Cardiac muscle cell (in vitro differentiated cells and primary cell): ENCODE data around the gene SERP1. TPM values are rescaled to one million over a fixed set of nuclear protein-coding genes. Genes with fewer than 3 reads are reported as not detected.

Experiments used
- DNase-seq, 2 donors: peaks; one replicate each; pipeline versions ENCODE4 v3.0.0 to v3.0.0-alpha.2; 2010 to 2017; ENCODE audit warnings: low read depth in 1 of 2, low spot score in 1 of 2
- H3K27ac ChIP-seq: fragments of 200-600 bp; sonication (generic); 2 replicates; pipeline ENCODE4 v1.5.1; 2016
- H3K27me3 ChIP-seq: fragments of 200-600 bp; sonication (generic); 2 replicates; pipeline ENCODE4 v1.6.0; 2016; ENCODE audit warnings: control low read depth
- H3K36me3 ChIP-seq: fragments of 200-600 bp; sonication (generic); 2 replicates; pipeline ENCODE4 v1.5.1; 2016; ENCODE audit warnings: control low read depth
- H3K4me1 ChIP-seq: fragments of 200-600 bp; sonication (generic); 2 replicates; pipeline ENCODE4 v1.8.1; 2017; ENCODE audit warnings: low read depth, mild to moderate bottlenecking, mixed run types
- H3K4me3 ChIP-seq: fragments of 200-600 bp; sonication (generic); 2 replicates; pipeline ENCODE4 v1.5.1; 2016; ENCODE audit warnings: mild to moderate bottlenecking
- H3K9me3 ChIP-seq: fragments of 200-600 bp; sonication (generic); 2 replicates; pipeline ENCODE4 v1.5.1; 2017; ENCODE audit warnings: low read depth, mild to moderate bottlenecking, control low read depth
- polyA plus RNA-seq: library from polyadenylated mRNA; unstranded; fragments of >200 nt; fragmentation: Nextera tagmentation; extraction: Ambion mirVana; gene quantifications from 2 replicates; pipeline ENCODE4 v1.2.1, GENCODE V29; 2016
- total RNA-seq: library from RNA; depleted of rRNA; stranded (reverse); fragments of >200 nt; gene quantifications from 2 replicates; pipeline ENCODE4 v1.2.3, GENCODE V29; 2016
- TF ChIP-seq, protein P1 (sequence below): IDR thresholded peaks from 2 replicates; pipeline ENCODE4 v1.5.1; 2012; ENCODE audit warnings: low read depth, mild to moderate bottlenecking, low read length

The SERP1 gene
- total and polyA plus RNA-seq, 2 experiments from 2014 or later: 73.4 to 252 TPM

DNA sequence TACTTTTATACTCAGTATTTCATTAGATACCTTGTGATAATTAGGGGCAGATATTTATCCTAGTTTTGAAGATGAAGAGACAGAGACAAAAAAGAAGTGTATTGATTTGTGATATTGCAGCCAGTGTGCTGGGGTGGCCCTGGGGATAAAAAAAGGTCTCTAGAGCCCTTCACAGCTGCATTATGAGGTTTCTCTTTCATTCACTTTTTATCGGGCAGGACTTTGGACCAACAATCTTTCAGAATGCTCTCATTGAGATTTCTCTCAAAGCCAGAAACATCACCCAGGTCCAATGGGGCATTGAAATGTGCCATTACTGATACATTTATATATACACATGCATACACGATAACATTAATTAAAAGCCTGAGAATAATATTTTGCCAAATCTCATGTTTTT, 36.3 kb upstream of the SERP1 start:
- Histone ChIP-seq H3K9me3 (no peaks in the 10 kb centered on the region), H3K36me3 (peaks cover 28% of the 10 kb centered on the region), H3K4me3 (no peak overlapping the region), H3K27me3 (no peaks in the 10 kb centered on the region), H3K4me1 (peaks cover 4% of the 10 kb centered on the region), H3K27ac (no peak overlapping the region)
- DNase-seq: no peak
- TF ChIP-seq, protein P1, sequence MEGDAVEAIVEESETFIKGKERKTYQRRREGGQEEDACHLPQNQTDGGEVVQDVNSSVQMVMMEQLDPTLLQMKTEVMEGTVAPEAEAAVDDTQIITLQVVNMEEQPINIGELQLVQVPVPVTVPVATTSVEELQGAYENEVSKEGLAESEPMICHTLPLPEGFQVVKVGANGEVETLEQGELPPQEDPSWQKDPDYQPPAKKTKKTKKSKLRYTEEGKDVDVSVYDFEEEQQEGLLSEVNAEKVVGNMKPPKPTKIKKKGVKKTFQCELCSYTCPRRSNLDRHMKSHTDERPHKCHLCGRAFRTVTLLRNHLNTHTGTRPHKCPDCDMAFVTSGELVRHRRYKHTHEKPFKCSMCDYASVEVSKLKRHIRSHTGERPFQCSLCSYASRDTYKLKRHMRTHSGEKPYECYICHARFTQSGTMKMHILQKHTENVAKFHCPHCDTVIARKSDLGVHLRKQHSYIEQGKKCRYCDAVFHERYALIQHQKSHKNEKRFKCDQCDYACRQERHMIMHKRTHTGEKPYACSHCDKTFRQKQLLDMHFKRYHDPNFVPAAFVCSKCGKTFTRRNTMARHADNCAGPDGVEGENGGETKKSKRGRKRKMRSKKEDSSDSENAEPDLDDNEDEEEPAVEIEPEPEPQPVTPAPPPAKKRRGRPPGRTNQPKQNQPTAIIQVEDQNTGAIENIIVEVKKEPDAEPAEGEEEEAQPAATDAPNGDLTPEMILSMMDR: no peak

DNA sequence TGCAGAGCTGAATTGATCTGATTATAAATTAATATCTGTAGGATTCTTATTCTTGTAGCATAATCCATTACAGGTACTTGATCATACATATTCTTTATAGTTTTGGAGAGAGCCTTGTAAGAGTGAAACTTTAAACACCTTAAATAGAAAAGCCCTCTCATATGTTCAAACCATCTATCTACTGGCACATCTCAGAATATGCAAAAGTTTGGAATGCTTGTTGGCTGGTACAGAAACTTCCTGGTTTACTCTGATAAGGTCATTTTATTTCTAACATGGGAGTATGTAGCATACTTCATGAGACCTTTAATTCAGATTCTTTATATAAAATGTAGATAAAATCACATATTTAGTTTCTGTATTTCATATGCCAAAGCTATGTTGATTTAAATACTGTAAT, 34.9 kb upstream of the SERP1 start:
- TF ChIP-seq, protein P1: no peak
- DNase-seq: no peak
- Histone ChIP-seq H3K27ac (no peak overlapping the region), H3K4me1 (no peaks in the 10 kb centered on the region), H3K4me3 (no peak overlapping the region), H3K27me3 (no peaks in the 10 kb centered on the region), H3K36me3 (peaks cover 29% of the 10 kb centered on the region), H3K9me3 (no peaks in the 10 kb centered on the region)

DNA sequence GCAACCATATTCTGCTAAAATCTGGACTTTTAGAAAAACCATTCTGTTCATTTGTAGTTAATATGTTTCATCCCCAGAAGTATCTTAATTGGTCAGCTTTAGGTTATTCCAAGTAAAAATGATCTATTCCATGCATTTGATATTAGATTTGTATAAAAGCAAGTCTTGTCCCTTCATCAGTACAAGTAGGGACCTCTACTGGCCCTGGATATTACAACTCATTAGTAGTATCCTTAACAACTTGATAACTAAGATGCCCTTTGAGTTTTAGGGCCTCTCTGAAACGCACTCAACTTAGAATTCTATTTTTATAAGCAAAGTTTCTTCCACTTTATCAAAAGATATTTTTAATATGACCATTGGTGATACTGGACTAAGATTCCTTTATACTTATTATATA, 31.6 kb upstream of the SERP1 start:
- no peaks in the 10 kb centered on the region for H3K4me1 ChIP-seq
- peaks cover 26% of the 10 kb centered on the region for H3K36me3 ChIP-seq
- no peak overlapping the region for H3K4me3 ChIP-seq
- no peaks in the 10 kb centered on the region for H3K9me3 ChIP-seq
- DNase-seq: peak in 1 of 2 donors; percentile 19
- TF ChIP-seq, protein P1: no peak
- H3K27ac ChIP-seq: no peak overlapping the region
- H3K27me3 ChIP-seq: no peaks in the 10 kb centered on the region

GRCh38 chr3:150567328-150567727, 21.0 kb upstream of the SERP1 start:
- no peak overlapping the region for H3K27ac ChIP-seq
- no peaks in the 10 kb centered on the region for H3K9me3 ChIP-seq
- no peaks in the 10 kb centered on the region for H3K27me3 ChIP-seq
- H3K4me3 ChIP-seq: no peak overlapping the region
- TF ChIP-seq, protein P1: no peak
- H3K4me1 ChIP-seq: no peaks in the 10 kb centered on the region
- peaks cover 43% of the 10 kb centered on the region for H3K36me3 ChIP-seq
- no peak for DNase-seq

DNA sequence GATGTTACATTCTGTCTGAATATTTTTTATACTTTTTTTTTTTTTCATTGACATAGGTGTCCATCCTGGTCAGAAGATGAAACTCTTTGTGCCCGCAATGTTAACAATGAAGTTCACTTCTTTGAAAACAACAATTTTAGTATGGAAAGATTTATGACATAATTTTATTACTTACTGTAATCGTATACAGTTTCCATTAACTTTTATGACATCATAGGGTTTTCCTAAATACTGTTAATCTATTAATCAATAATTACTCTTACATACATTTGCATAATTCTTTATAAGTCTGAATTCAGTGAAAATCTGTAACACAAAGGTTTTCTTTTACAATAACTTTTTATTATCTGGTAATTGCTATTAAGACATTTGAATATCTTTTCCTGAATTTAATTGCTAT, 17.9 kb upstream of the SERP1 start:
- Histone ChIP-seq H3K27me3 (no peaks in the 10 kb centered on the region), H3K36me3 (peaks cover 42% of the 10 kb centered on the region), H3K9me3 (no peaks in the 10 kb centered on the region), H3K4me3 (no peak overlapping the region), H3K4me1 (no peaks in the 10 kb centered on the region), H3K27ac (no peak overlapping the region)
- no peak for DNase-seq
- TF ChIP-seq, protein P1: no peak

DNA sequence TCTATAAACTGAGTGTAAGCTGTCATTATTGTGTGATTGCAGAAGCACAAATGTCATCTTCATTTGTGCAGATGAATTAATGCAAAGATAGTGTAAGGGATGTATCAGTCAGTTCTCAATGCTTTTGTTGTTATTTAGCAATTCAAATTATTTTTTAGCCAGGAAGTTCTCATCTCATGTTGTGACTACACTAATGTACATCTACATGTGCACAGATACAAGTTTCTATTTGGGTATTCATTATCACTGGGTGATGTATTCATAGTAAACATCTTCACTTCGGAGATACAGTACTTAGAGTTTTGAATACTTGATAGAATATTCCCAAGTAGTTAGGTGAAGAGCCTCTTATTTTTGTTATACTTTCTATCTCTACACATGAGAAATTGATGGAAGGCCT, 11.4 kb upstream of the SERP1 start:
- no peaks in the 10 kb centered on the region for H3K27me3 ChIP-seq

More for the DNA sequence above, 11.4 kb upstream of the SERP1 start:
- H3K36me3 ChIP-seq: peaks cover 13% of the 10 kb centered on the region
- H3K4me1 ChIP-seq: no peaks in the 10 kb centered on the region
- no peak for DNase-seq
- H3K27ac ChIP-seq: no peak overlapping the region
- TF ChIP-seq, protein P1: no peak
- no peaks in the 10 kb centered on the region for H3K9me3 ChIP-seq
- H3K4me3 ChIP-seq: no peak overlapping the region
